ENCODE results near the gene GATA5. TPM values are rescaled to one million over a fixed set of nuclear protein-coding genes. Genes with fewer than 3 reads are reported as not detected.

Gene GATA5
- total and polyA plus RNA-seq, 10 of the 15 experiments (the other 5 are each of a cell fraction or from before 2014, with no cell fraction given), result not detected

DNA sequence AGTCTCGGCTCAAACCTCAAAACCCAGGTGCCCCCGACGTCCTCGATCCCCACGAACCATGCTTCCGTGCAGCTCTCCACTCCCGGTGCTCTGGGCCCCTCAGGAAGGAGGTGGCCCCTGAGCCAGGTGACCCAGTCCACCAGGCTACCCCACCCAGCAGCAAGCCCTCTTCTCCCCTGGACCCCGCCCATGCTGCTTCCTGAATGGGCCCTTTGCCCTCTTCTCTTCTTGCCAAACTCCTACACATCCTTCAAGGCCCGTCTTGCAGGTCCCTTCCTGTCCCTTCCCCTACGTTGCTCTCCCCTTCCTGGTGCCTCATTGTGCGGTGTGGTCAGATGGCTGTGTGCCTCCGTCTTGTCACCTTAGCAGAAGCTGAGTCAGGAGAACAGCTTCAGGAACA lies 3.4 kb upstream of the GATA5 start:
- no peak overlapping the region for H2AFZ ChIP-seq (ENCODE audit: control insufficient read depth, low read depth, low read length)
- ATAC-seq (no peak), FAIRE-seq (no peak), DNase-seq (ENCODE audit: low read depth, low spot score) (no peak)
- intact Hi-C loops (cut with micrococcal nuclease; ENCODE audit: unreplicated experiment) (no loop called here), in situ Hi-C loops (cut with MboI) (no loop called here)
- no peaks in the 10 kb centered on the region for H3K9me3 ChIP-seq (replicated peaks; ENCODE audit: control insufficient read depth, insufficient read depth, low read length)
- ChIA-PET SMC1A (ENCODE audit: uncharacterized antibody, unreplicated experiment) (no interaction called here), CTCF (no interaction called here), RAD21 (ENCODE audit: unreplicated experiment) (no interaction called here), POLR2A (no interaction called here)
- peaks cover 13 to 24% of the 10 kb centered on the region in 2 experiments for H3K27me3 ChIP-seq (replicated peaks in 1 of 2; ENCODE audit: control insufficient read depth in 2 of 2, insufficient read depth in 2 of 2, low read length in 1 of 2)
- no peak overlapping the region for H3K4me3 ChIP-seq
- no peak overlapping the region for H3K9ac ChIP-seq (ENCODE audit: control insufficient read depth, insufficient read depth, low read length)
- no peaks in the 10 kb centered on the region for H4K20me1 ChIP-seq (ENCODE audit: control insufficient read depth, insufficient read depth)
- no peaks in the 10 kb centered on the region for H3K4me1 ChIP-seq (ENCODE audit: control insufficient read depth, insufficient read depth, low read length)
- no peaks in the 10 kb centered on the region for H3K36me3 ChIP-seq (ENCODE audit: control insufficient read depth in 2 of 2, insufficient read depth in 2 of 2, low read length in 1 of 2)
- no peaks in the 10 kb centered on the region for H3K79me2 ChIP-seq (ENCODE audit: control insufficient read depth, insufficient read depth, low read length)
- no peak overlapping the region for H3K27ac ChIP-seq (ENCODE audit: control insufficient read depth, insufficient read depth)
- 44% methylated on average over 12 of the region's 12 CpGs for WGBS (ENCODE audit: insufficient coverage, insufficient replicate concordance, low lambda C conversion rate, missing lambda C conversion rate)
- no peak overlapping the region for H3K4me2 ChIP-seq (ENCODE audit: control insufficient read depth, insufficient read depth)
- BruUV-seq (replicated peaks), result no TSS peak
- TF ChIP-seq RELA (IDR thresholded peaks at IDR 0.05; ENCODE audit: borderline replicate concordance, partially characterized antibody), result no peak
- TF ChIP-seq, protein P1, sequence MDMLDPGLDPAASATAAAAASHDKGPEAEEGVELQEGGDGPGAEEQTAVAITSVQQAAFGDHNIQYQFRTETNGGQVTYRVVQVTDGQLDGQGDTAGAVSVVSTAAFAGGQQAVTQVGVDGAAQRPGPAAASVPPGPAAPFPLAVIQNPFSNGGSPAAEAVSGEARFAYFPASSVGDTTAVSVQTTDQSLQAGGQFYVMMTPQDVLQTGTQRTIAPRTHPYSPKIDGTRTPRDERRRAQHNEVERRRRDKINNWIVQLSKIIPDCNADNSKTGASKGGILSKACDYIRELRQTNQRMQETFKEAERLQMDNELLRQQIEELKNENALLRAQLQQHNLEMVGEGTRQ (IDR thresholded peaks at IDR 0.05; ENCODE audit: borderline replicate concordance, low read depth, low read length), result no peak
- TF ChIP-seq, protein P2, sequence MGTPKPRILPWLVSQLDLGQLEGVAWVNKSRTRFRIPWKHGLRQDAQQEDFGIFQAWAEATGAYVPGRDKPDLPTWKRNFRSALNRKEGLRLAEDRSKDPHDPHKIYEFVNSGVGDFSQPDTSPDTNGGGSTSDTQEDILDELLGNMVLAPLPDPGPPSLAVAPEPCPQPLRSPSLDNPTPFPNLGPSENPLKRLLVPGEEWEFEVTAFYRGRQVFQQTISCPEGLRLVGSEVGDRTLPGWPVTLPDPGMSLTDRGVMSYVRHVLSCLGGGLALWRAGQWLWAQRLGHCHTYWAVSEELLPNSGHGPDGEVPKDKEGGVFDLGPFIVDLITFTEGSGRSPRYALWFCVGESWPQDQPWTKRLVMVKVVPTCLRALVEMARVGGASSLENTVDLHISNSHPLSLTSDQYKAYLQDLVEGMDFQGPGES (IDR thresholded peaks at IDR 0.05), result no peak
- no peak for TF ChIP-seq NRF1 (conservative IDR thresholded peaks at IDR 0.05; ENCODE audit: low read depth, low read length)
- no peak for TF ChIP-seq NR2C1 (IDR thresholded peaks at IDR 0.05)
- TF ChIP-seq ESRRA (IDR thresholded peaks at IDR 0.05; ENCODE audit: low read length), result no peak
- TF ChIP-seq, protein P3, sequence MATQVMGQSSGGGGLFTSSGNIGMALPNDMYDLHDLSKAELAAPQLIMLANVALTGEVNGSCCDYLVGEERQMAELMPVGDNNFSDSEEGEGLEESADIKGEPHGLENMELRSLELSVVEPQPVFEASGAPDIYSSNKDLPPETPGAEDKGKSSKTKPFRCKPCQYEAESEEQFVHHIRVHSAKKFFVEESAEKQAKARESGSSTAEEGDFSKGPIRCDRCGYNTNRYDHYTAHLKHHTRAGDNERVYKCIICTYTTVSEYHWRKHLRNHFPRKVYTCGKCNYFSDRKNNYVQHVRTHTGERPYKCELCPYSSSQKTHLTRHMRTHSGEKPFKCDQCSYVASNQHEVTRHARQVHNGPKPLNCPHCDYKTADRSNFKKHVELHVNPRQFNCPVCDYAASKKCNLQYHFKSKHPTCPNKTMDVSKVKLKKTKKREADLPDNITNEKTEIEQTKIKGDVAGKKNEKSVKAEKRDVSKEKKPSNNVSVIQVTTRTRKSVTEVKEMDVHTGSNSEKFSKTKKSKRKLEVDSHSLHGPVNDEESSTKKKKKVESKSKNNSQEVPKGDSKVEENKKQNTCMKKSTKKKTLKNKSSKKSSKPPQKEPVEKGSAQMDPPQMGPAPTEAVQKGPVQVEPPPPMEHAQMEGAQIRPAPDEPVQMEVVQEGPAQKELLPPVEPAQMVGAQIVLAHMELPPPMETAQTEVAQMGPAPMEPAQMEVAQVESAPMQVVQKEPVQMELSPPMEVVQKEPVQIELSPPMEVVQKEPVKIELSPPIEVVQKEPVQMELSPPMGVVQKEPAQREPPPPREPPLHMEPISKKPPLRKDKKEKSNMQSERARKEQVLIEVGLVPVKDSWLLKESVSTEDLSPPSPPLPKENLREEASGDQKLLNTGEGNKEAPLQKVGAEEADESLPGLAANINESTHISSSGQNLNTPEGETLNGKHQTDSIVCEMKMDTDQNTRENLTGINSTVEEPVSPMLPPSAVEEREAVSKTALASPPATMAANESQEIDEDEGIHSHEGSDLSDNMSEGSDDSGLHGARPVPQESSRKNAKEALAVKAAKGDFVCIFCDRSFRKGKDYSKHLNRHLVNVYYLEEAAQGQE (IDR thresholded peaks at IDR 0.05; ENCODE audit: low read depth, low read length), result no peak
- TF ChIP-seq, protein P4, sequence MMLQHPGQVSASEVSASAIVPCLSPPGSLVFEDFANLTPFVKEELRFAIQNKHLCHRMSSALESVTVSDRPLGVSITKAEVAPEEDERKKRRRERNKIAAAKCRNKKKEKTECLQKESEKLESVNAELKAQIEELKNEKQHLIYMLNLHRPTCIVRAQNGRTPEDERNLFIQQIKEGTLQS (IDR thresholded peaks at IDR 0.05; ENCODE audit: borderline replicate concordance, extremely low read depth, low read depth, low read length), result no peak
- TF ChIP-seq, protein P5, sequence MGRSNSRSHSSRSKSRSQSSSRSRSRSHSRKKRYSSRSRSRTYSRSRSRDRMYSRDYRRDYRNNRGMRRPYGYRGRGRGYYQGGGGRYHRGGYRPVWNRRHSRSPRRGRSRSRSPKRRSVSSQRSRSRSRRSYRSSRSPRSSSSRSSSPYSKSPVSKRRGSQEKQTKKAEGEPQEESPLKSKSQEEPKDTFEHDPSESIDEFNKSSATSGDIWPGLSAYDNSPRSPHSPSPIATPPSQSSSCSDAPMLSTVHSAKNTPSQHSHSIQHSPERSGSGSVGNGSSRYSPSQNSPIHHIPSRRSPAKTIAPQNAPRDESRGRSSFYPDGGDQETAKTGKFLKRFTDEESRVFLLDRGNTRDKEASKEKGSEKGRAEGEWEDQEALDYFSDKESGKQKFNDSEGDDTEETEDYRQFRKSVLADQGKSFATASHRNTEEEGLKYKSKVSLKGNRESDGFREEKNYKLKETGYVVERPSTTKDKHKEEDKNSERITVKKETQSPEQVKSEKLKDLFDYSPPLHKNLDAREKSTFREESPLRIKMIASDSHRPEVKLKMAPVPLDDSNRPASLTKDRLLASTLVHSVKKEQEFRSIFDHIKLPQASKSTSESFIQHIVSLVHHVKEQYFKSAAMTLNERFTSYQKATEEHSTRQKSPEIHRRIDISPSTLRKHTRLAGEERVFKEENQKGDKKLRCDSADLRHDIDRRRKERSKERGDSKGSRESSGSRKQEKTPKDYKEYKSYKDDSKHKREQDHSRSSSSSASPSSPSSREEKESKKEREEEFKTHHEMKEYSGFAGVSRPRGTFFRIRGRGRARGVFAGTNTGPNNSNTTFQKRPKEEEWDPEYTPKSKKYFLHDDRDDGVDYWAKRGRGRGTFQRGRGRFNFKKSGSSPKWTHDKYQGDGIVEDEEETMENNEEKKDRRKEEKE (IDR thresholded peaks at IDR 0.05), result no peak
- no peak for TF ChIP-seq ZNF217 (IDR thresholded peaks at IDR 0.05)
- no peak for TF ChIP-seq JUNB (IDR thresholded peaks at IDR 0.05)
- TF ChIP-seq ZNF274 (IDR thresholded peaks at IDR 0.05; ENCODE audit: insufficient read depth, insufficient read length), result no peak
- TF ChIP-seq GATAD2B (conservative IDR thresholded peaks at IDR 0.05; ENCODE audit: low read depth), result no peak
- no peak for TF ChIP-seq MYB (IDR thresholded peaks at IDR 0.05; ENCODE audit: borderline replicate concordance, low read depth, low read length)
- TF ChIP-seq, protein P6, sequence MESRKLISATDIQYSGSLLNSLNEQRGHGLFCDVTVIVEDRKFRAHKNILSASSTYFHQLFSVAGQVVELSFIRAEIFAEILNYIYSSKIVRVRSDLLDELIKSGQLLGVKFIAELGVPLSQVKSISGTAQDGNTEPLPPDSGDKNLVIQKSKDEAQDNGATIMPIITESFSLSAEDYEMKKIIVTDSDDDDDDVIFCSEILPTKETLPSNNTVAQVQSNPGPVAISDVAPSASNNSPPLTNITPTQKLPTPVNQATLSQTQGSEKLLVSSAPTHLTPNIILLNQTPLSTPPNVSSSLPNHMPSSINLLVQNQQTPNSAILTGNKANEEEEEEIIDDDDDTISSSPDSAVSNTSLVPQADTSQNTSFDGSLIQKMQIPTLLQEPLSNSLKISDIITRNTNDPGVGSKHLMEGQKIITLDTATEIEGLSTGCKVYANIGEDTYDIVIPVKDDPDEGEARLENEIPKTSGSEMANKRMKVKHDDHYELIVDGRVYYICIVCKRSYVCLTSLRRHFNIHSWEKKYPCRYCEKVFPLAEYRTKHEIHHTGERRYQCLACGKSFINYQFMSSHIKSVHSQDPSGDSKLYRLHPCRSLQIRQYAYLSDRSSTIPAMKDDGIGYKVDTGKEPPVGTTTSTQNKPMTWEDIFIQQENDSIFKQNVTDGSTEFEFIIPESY (IDR thresholded peaks at IDR 0.05), result no peak
